Mesodermal cell (in vitro differentiated cells): Measurements from ENCODE around the gene TTBK2.

Experiments used
- H3K27ac ChIP-seq: 2 replicates; pipeline ENCODE4 v1.7.0; 2013; ENCODE audit warnings: mild to moderate bottlenecking, low read depth, low read length, moderate library complexity; ENCODE audit not compliant: severe bottlenecking
- H3K36me3 ChIP-seq: 2 replicates; pipeline ENCODE4 v1.7.1; 2013; ENCODE audit warnings: mild to moderate bottlenecking, low read length, moderate library complexity; ENCODE audit not compliant: control insufficient read depth, insufficient read depth
- H3K4me1 ChIP-seq: one replicate; pipeline ENCODE4 v1.7.1; 2013; ENCODE audit warnings: mild to moderate bottlenecking, low read length; ENCODE audit not compliant: insufficient read depth, control insufficient read depth, poor library complexity, severe bottlenecking
- H3K4me3 ChIP-seq: 2 replicates; pipeline ENCODE4 v1.7.0; 2013; ENCODE audit warnings: low read length, control low read depth, mild to moderate bottlenecking; ENCODE audit not compliant: insufficient read depth, poor library complexity, severe bottlenecking; ENCODE audit errors: extremely low read depth
- H3K9me3 ChIP-seq: 2 replicates; pipeline ENCODE4 v1.7.1; 2013; ENCODE audit warnings: mild to moderate bottlenecking, low read length, moderate library complexity; ENCODE audit not compliant: control insufficient read depth
- WGBS, 2 experiments: methylation state at CpG; one replicate each; pipeline ENCODE4 v1.1.5; 2013; ENCODE audit warnings: missing lambda C conversion rate in 2 of 2; ENCODE audit not compliant: insufficient coverage in 2 of 2; 5-methylcytosine and 5-hydroxymethylcytosine counted together

Gene TTBK2

GRCh38 chr15:42825599-42825998 lies 95.0 kb downstream of the TTBK2 start:
- Histone ChIP-seq H3K4me1 (no peaks in the 10 kb centered on the region), H3K4me3 (no peak overlapping the region), H3K27ac (no peak overlapping the region), H3K36me3 (peaks cover 9% of the 10 kb centered on the region), H3K9me3 (no peaks in the 10 kb centered on the region)
- WGBS, 2 experiments, result 100% methylated on average over 2 to 5 of the region's 8 CpGs

- no peaks in the 10 kb centered on the region for H3K9me3 ChIP-seq
- no peaks in the 10 kb centered on the region for H3K4me1 ChIP-seq
- no peak overlapping the region for H3K27ac ChIP-seq
- H3K36me3 ChIP-seq, result no peaks in the 10 kb centered on the region
- H3K4me3 ChIP-seq, result no peak overlapping the region
- WGBS, 2 experiments, result 83 to 100% methylated on average over 1 to 2 of the region's 3 CpGs
Observed at GRCh38 chr15:42820811-42821210, 99.8 kb downstream of the TTBK2 start.

- Histone ChIP-seq H3K36me3 (no peaks in the 10 kb centered on the region), H3K4me3 (no peak overlapping the region), H3K9me3 (no peaks in the 10 kb centered on the region), H3K4me1 (no peaks in the 10 kb centered on the region), H3K27ac (no peak overlapping the region)
- whole genome bisulfite sequencing, 2 experiments, result no CpG with 5 or more reads among the region's 1 CpG
Observed at GRCh38 chr15:42819786-42820185, 100.8 kb downstream of the TTBK2 start.

- no peaks in the 10 kb centered on the region for H3K9me3 ChIP-seq
- no peak overlapping the region for H3K27ac ChIP-seq
- no peak overlapping the region for H3K4me3 ChIP-seq
- H3K4me1 ChIP-seq, result no peaks in the 10 kb centered on the region
- H3K36me3 ChIP-seq, result peaks cover 3% of the 10 kb centered on the region
Observed at GRCh38 chr15:42811433-42811832, 109.1 kb downstream of the TTBK2 start.

GRCh38 chr15:42808913-42809312 lies 111.7 kb downstream of the TTBK2 start:
- no peaks in the 10 kb centered on the region for H3K4me1 ChIP-seq
- H3K27ac ChIP-seq, result no peak overlapping the region
- no peak overlapping the region for H3K4me3 ChIP-seq
- H3K9me3 ChIP-seq, result no peaks in the 10 kb centered on the region
- no CpG with 5 or more reads among the region's 1 CpG for WGBS, 2 experiments
- H3K36me3 ChIP-seq, result peaks cover 3% of the 10 kb centered on the region

- 91 to 93% methylated on average over 3 to 4 of the region's 5 CpGs for WGBS, 2 experiments
- Histone ChIP-seq H3K4me3 (no peak overlapping the region), H3K4me1 (no peaks in the 10 kb centered on the region), H3K9me3 (no peaks in the 10 kb centered on the region), H3K36me3 (peaks cover 18% of the 10 kb centered on the region), H3K27ac (no peak overlapping the region)
Observed at GRCh38 chr15:42805266-42805665, 115.3 kb downstream of the TTBK2 start.

GRCh38 chr15:42804739-42805138 lies 115.8 kb downstream of the TTBK2 start:
- Histone ChIP-seq H3K9me3 (no peaks in the 10 kb centered on the region), H3K4me1 (no peaks in the 10 kb centered on the region), H3K27ac (no peak overlapping the region), H3K36me3 (peaks cover 15% of the 10 kb centered on the region), H3K4me3 (no peak overlapping the region)
- 78 to 100% methylated on average over 1 of the region's 3 CpGs for WGBS, 2 experiments

GRCh38 chr15:42803436-42803835 lies 117.1 kb downstream of the TTBK2 start:
- WGBS, 2 experiments, result 90% methylated on average over 2 of the region's 4 CpGs; no CpG with 5 or more reads in 1 of the 2 experiments
- no peak overlapping the region for H3K4me3 ChIP-seq
- no peak overlapping the region for H3K27ac ChIP-seq
- H3K36me3 ChIP-seq, result peaks cover 15% of the 10 kb centered on the region
- no peaks in the 10 kb centered on the region for H3K4me1 ChIP-seq
- H3K9me3 ChIP-seq, result no peaks in the 10 kb centered on the region

GRCh38 chr15:42802168-42802567 lies 118.4 kb downstream of the TTBK2 start:
- H3K4me3 ChIP-seq, result no peak overlapping the region
- WGBS, 2 experiments, result 94% methylated on average over 5 to 7 of the region's 8 CpGs
- H3K36me3 ChIP-seq, result peaks cover 15% of the 10 kb centered on the region
- no peak overlapping the region for H3K27ac ChIP-seq
- no peaks in the 10 kb centered on the region for H3K4me1 ChIP-seq
- no peaks in the 10 kb centered on the region for H3K9me3 ChIP-seq

GRCh38 chr15:42800731-42801474 lies 119.7 kb downstream of the TTBK2 start:
- Histone ChIP-seq H3K4me1 (no peaks in the 10 kb centered on the region), H3K4me3 (no peak overlapping the region), H3K36me3 (peaks cover 15% of the 10 kb centered on the region), H3K9me3 (no peaks in the 10 kb centered on the region), H3K27ac (no peak overlapping the region)
- 89 to 90% methylated on average over 19 to 21 of the region's 22 CpGs for WGBS, 2 experiments

- Histone ChIP-seq H3K36me3 (peaks cover 15% of the 10 kb centered on the region), H3K27ac (no peak overlapping the region), H3K9me3 (no peaks in the 10 kb centered on the region), H3K4me3 (no peak overlapping the region), H3K4me1 (no peaks in the 10 kb centered on the region)
- 95 to 99% methylated on average over 9 to 10 of the region's 11 CpGs for WGBS, 2 experiments
Observed at GRCh38 chr15:42798802-42799201, 121.8 kb downstream of the TTBK2 start.
